ENCODE results near the gene HAS3.

DNA sequence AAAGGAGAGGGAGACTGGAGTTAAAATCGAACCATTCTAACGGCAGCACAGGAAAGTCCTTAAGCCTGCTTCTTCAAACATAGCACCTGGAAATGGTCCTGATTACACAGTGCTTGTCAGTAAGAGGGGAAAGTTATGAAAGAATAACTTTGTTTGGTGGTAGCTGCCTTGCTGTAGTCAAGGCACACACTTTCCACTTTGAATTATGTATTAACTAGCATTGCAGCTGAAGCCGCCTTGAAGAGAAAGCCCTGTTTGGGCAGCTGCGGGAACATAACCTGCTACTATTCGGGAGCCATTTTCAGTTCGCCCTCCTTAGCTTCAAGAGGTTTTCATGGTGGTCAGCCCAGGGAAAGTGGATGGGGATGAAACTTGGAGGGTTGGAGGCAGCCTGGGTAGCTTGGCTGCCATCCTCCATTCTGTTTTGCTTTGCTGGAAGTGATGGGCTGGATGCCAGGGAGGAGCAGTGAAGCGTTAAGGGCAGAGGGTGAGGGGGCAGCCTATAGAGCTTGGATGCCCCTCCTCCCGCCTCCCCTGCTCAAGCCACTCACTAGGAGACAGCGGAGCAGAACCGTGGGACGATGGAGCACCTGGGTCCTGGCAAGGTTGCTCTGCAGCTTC lies 5.3 kb upstream of the HAS3 start:
- no peak for TF ChIP-seq POLR2A (IDR thresholded peaks at IDR 0.05)
- TF ChIP-seq, protein P1, sequence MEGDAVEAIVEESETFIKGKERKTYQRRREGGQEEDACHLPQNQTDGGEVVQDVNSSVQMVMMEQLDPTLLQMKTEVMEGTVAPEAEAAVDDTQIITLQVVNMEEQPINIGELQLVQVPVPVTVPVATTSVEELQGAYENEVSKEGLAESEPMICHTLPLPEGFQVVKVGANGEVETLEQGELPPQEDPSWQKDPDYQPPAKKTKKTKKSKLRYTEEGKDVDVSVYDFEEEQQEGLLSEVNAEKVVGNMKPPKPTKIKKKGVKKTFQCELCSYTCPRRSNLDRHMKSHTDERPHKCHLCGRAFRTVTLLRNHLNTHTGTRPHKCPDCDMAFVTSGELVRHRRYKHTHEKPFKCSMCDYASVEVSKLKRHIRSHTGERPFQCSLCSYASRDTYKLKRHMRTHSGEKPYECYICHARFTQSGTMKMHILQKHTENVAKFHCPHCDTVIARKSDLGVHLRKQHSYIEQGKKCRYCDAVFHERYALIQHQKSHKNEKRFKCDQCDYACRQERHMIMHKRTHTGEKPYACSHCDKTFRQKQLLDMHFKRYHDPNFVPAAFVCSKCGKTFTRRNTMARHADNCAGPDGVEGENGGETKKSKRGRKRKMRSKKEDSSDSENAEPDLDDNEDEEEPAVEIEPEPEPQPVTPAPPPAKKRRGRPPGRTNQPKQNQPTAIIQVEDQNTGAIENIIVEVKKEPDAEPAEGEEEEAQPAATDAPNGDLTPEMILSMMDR (IDR thresholded peaks at IDR 0.05): no peak
- TF ChIP-seq POLR2AphosphoS5 (IDR thresholded peaks at IDR 0.05): no peak
- TF ChIP-seq EP300 (IDR thresholded peaks at IDR 0.05): no peak
